GM18517 (cell line): Measurements from ENCODE around the gene AGPAT3.

Experiments
- ATAC-seq: cut with Tn5 transposase; IDR thresholded peaks from one replicate; pipeline ENCODE4 v1.9.1; 2021; ENCODE audit warnings: mild to moderate bottlenecking, moderate library complexity; ENCODE audit not compliant: unreplicated experiment

Gene AGPAT3

DNA sequence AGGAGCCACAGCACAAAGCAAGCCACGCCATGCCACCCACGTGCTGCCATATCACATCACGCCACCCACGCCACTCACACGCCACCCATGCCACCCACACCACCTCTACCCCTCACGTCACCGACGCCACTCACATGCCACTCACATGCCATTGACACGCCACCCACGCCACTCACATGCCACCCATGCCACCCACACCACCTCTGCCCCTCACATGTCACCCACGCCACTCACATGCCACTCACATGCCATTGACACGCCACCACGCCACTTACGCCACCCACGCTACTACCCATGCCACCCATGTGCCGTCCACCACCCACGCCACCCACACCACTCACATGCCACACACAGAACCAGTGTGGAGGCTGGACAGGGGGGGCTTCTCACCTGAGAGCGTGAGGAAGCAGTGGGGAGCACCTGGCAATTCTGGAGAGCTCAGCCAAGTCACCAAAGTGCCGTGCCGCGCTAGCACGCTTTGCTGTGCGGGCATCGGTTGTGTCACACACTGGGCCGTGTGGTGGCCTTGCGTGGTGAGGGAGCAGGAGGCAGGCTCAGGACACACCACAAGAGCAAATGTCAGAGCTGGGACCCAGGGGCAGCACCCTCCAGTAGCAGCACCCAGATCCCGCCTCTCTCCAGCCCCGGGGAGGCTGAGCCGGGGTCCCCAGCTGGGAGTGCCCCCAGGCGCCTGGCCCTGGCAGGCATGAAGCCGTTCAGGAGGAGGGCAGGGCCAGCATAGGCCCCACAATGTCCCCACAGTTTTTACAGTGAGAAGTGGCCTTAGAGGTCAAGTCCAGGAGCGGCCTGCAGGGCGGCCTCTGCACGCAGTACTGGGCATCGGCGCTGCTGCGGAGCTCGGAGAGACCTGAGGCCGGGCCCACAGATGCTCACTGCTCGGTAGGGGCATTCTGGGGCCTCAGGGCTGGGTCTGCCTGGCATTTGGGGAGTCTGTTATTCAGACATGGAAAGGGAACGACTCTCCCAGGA, 70.0 kb downstream of the AGPAT3 start:
- no peak for ATAC-seq

DNA sequence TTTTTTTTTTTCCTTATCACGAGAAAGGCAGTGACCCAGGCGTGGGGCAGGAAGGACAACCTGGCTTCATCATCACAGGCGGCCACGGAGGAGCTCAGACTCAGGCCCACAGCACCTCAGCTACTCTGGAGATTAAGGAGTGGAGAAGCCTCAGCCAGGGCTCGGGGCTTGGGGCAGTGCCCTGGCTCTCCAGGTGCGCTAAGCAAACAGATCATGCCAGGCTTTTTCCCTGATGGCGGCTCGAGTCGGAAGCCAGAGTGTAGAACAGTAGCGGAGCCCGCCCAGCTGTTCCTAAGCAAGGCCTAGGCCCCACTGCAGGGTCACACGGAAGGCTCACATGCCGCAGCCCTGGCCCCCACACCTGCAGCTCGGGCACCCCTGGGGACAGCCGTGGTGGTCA, 70.7 kb downstream of the AGPAT3 start:
- no peak for ATAC-seq

GRCh38 chr21:43936247-43936967, 71.4 kb downstream of the AGPAT3 start:
- no peak for ATAC-seq

DNA sequence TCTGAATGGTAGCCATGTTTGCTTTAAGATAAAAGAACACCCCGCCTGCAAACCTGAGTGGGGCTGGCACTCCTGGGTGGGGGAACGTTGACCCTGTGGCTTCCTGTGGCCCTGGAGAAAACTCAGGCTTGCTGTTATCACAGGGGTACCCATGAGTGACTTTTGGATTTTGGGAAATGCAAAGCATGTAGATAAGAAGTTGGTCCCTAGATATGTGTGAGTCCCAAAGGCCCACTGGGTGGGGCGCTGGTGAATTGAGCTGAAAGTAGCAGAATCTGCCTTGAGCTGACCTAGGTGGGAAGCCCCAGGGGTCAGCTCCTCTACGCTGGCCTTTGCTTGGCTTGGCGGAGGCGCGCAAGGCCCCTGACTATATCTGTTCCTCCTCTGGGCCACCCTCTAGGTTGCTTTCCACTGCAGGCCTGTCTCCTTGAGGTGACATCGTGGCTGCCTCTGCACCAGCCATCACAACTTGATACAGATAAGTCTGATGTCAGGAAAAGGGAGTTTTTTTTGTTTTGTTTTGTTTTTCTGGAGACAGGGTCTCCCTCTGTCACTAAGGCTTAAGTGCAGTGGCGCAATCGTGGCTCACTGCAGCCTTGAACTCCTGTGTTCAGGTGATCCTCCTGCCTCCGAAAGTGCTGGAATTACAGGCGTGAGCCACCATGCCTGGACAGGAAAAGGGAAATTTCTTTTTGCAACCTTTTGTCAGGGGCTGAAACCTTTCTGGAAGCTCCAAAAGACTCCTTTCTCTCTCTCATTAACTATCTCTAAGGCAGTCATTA, 72.2 kb downstream of the AGPAT3 start:
- no peak for ATAC-seq

GRCh38 chr21:43937891-43938309, 72.9 kb downstream of the AGPAT3 start:
- ATAC-seq: peak; percentile 33

DNA sequence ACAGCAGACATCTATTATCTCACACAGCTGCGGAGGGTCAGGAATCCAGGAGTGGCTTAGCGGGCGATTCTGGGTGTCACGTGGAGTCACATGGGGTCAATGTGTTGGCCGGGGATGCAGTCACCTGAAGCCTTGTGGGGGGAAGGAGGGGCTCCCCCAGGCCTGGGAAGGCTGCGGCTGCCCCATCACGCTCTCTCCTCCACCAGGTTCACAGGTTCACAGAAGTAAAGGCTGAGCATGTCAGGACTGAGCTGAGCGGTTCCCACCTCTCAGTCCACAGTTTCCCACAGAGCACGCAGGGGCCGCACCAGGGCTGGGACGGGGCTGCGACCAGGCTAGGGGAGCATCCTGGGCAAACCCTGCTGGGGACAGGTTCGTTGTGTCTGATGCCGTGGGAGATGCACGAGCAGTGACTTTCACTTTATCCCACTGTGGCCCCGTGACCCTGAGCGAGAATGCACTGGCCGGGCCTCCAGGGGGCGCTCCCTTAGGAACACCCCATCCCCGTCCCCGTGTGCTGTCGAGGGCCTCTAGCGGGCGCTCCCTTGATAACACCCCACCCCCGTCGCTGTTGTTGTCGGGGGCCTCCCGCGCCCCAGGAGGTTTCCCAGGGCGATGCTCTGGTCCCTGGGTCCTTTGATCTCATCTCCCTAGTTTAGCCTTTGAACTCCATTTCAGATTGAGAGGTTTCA, 73.9 kb downstream of the AGPAT3 start:
- peak; percentile 72 for ATAC-seq

DNA sequence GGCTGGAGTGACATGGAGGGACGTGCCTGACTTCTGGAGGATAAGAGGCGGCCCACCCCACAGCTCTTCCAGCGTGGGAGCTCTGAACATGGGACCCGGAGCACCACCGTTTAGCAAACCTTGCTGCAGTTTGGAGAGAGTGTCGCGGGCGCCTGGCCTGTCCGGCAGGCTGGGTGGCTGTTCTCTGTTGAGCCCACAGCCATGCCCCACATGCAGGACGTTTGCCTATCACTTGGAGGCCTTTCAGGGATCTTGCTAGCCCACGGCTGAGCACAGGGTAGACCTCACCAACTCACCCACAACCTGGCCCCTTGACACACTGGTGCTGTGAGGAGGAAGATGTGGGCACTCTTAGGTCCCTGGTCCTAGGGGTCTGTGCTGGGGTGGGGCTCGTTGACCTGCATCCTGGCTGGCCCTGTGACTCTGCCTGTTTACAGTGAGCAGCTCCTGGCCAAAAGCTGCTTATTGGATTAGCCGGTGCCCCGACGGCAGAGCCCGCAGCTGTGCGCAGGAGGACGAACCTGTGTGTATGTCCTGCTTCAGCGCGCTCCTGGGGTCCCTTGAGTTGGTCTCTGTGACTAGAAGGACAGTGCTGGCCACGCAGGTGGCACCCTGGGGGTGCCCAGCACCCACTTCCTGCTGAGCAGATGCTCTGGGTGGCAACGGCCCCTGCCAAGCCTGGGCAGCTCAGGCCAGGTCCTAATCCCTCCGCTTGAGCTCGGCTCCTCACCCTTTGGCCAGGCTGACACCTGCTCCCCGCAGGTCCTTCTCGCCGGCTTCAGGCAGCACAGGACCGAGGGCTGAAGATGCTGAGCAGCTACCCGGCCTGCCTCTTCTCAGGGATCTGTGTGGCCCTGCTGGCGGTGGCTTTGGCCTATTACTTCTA, 74.7 kb downstream of the AGPAT3 start:
- no peak for ATAC-seq

DNA sequence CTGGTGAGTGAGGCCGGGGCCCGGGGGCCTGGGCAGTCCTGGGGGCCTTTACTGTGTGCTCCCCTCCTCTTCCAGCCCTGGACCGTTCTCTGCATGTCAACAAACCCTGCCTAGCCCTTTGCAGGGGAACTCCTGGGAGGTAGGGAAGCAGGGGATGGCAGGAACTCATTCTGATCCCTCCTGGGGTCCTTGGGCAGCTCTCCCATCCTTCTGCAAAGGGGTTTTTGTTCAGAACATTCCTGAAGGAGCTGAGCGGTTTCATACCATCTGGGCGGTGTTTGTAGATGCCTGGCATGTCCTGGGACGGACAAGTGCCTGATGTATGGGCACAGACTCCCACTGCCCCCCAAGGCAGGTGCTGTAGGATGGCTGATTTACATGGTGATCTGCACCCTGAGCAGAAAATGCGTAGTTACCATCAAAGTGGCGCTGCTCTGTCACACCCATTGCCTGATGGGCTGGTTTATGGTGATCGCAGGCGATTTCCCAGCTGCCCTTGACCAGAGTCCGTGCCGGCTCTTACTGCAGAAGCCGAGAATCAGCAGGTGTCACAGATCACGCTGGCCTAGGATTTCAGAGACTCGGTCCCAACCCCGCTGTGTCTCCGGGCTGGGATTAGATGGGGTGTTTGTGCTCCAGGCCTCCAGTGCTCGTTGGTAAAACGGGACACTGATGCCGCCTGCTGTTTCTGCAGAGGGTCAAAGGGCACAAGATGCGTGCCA, 75.5 kb downstream of the AGPAT3 start:
- ATAC-seq: no peak

DNA sequence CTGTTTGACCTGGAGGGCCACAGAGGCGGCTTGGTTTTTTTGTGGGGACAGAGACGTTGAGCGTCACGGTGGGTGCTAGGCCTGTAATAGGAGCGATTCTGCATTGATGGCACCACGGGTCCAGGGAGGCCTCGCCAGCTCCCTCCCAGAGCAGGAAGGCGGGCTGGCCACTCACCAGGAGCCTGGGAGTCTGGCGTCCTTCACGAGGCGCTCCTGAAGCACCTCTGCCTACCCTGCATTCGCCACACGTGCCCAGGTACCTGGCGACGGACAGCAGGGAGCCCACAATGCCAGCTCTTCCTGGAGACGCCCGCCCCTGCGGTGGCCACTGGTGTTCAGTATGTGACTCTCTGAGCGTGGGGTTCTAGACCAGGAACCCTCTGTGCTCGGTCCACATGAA, 77.2 kb downstream of the AGPAT3 start:
- ATAC-seq: no peak

DNA sequence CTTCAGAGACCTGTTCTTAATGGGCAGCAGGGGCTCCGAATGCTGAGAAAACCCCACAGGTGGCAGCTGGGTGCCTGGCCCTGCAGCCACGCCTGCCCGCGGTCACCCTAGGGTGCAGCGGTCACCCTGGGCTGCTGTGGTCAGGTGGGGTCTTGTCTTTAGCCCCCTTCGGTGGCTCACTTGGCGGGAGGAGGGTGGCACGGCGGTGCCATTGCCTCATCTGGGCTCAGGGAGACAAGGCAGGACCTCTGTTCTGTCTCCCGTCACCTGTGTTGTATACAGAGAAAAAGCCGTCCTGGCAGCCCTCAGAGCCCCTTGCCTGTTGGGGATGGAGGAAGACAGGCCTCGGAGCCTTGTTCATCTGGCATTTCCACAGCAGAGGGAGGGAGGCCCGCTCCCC, 77.6 kb downstream of the AGPAT3 start:
- ATAC-seq: no peak

DNA sequence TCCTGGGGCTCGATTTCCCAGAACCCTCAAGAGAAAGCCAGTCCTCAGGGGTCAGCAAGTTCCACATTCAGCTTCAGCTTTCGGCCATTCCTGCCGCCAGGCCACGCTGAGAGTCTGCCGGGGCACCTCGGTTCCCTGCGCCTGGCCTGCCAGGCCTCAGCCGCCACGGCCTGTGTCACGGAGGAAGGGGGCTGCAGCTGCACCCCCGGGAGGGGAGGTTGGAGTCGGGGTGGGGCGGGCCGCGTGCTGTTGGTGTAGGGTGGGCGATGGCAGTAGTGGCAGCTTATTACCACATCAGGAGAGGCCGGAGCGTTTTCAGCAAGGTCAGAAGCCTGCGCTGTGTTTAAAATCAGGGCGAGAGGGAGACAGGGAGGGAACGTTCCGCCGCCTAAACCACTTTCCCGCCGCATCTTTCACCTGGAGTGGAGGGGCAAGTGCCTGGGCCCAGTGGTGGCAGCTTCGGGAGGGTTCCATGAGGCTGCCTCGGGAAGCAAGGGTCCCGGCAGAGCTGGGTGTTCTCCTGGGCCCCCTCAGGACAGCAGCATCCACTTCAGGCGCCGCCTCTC, 78.6 kb downstream of the AGPAT3 start:
- no peak for ATAC-seq

GRCh38 chr21:43944078-43944633, 79.1 kb downstream of the AGPAT3 start:
- ATAC-seq: no peak

DNA sequence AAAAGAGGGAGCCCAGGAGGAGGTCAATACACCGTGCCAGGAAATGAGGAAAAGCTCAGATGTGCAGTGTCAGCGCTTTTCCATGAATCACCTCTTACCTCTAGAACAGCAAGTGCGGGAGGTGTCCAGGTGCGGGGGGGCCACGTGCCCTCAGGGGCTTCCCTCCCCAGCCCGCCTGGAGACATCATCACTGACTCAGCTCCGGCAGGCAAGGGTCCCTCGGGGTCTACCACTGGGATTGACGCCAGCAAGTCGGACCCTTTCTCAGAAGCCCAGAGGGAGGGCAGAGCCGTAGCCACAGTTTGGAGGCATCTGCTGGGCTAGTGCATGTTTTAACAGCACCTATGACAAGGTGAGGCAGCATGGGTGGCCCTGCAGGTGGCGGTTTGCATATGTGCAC, 79.7 kb downstream of the AGPAT3 start:
- ATAC-seq: no peak

- ATAC-seq: no peak
These were observed 83.9 kb downstream of the AGPAT3 start for GRCh38 chr21:43948740-43949498.

- no peak for ATAC-seq
These were observed 84.6 kb downstream of the AGPAT3 start for GRCh38 chr21:43949499-43950208.

DNA sequence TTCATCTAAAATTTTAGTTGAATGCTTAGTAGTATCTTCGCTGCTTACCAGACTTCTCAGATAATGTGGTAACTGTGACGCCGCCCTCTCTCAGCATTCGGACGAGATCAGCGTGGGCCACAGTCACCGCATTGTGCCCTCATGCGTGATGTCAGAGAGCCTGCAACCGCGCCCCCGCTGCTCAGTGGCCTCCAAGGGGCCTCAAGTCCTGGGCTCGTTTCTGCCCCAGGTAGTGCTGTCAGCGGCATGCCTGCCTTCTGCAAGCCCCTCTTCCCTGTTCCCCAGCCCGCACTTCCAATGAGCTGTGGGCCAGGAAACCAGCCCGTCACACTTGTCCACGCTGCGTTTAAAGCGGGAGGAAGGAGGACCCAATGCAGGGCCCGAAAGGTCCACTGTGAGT, 85.5 kb downstream of the AGPAT3 start:
- ATAC-seq: no peak

DNA sequence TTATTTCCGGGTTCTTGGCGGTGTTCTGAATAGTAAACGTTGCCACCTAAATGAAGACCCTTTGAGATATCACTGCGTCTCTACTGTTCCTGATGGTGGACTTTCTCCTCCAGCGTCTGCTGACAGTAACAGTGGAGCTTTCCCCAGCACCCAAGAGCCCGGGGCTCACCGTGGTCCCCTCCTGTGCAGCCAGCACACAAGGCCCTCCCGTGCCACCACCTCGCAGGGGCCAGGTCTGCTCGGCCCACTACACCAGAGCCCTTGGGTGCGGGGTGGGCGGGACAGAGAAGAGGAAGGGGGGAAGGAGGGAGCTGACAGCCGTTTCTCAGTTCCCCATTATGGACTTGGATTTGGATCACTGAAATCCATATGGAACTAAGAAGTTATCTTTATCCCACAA, 85.9 kb downstream of the AGPAT3 start:
- no peak for ATAC-seq
